Measurements from ENCODE around the gene PLXNC1.

- no peak for TF ChIP-seq ARNT (IDR thresholded peaks at IDR 0.05)
- no peak for TF ChIP-seq ELF4 (IDR thresholded peaks at IDR 0.05)
- no peak for TF ChIP-seq FOXA1 (IDR thresholded peaks at IDR 0.05)
- TF ChIP-seq BHLHE40 (IDR thresholded peaks at IDR 0.05; ENCODE audit: borderline replicate concordance) = no peak
- no peak for TF ChIP-seq FOXK2 (IDR thresholded peaks at IDR 0.05)
- no peak for TF ChIP-seq FOXM1 (IDR thresholded peaks at IDR 0.05; ENCODE audit: borderline replicate concordance)
- no peak for TF ChIP-seq SP1 (IDR thresholded peaks at IDR 0.05)
Measured at GRCh38 chr12:94266796-94267536, 118.6 kb downstream of the PLXNC1 start.
